Mucosa of rectum (tissue), 2 donors: ENCODE data around the gene POLR3E.

Experiments used
- H3K27ac ChIP-seq, 2 donors: one replicate each; pipeline ENCODE4 v1.7.0; 2013; ENCODE audit warnings: inconsistent platforms in 2 of 2, low read depth in 2 of 2, low read length in 2 of 2
- H3K27me3 ChIP-seq, 2 donors: one replicate each; pipeline ENCODE4 v1.7.0; 2013; ENCODE audit warnings: low read length in 2 of 2; ENCODE audit not compliant: control insufficient read depth in 2 of 2, insufficient read depth in 2 of 2
- H3K36me3 ChIP-seq, 2 donors: one replicate each; pipeline ENCODE4 v1.7.0; 2013; ENCODE audit warnings: low read length in 2 of 2; ENCODE audit not compliant: control insufficient read depth in 2 of 2, insufficient read depth in 2 of 2
- H3K4me1 ChIP-seq, 2 donors: one replicate each; pipeline ENCODE4 v1.7.0; 2013; ENCODE audit warnings: low read length in 2 of 2, mild to moderate bottlenecking in 1 of 2; ENCODE audit not compliant: control insufficient read depth in 2 of 2, insufficient read depth in 2 of 2
- H3K4me3 ChIP-seq, 2 donors: one replicate each; pipeline ENCODE4 v1.7.0; 2013; ENCODE audit warnings: low read length in 2 of 2
- H3K9ac ChIP-seq, 2 donors: one replicate each; pipeline ENCODE4 v1.7.0; 2013; ENCODE audit warnings: low read length in 2 of 2, low read depth in 1 of 2, mild to moderate bottlenecking in 1 of 2
- H3K9me3 ChIP-seq, 2 donors: one replicate each; pipeline ENCODE4 v1.7.0; 2013; ENCODE audit warnings: low read length in 2 of 2; ENCODE audit not compliant: control insufficient read depth in 2 of 2
- donor health status: healthy.
- donor health status: Normal muscosa, but diverticular disease.

The POLR3E gene

GRCh38 chr16:22266546-22266945, 30.7 kb upstream of the POLR3E start:
- Histone ChIP-seq H3K36me3 (peaks cover 40 to 52% of the 10 kb centered on the region in 2 donors), H3K4me3 (no peak overlapping the region), H3K27me3 (no peaks in the 10 kb centered on the region), H3K9me3 (no peaks in the 10 kb centered on the region), H3K9ac (no peak overlapping the region), H3K27ac (no peak overlapping the region), H3K4me1 (no peaks in the 10 kb centered on the region)

- H3K27ac ChIP-seq = no peak overlapping the region
- peaks cover 40 to 53% of the 10 kb centered on the region in 2 donors for H3K36me3 ChIP-seq
- no peak overlapping the region for H3K4me3 ChIP-seq
- no peaks in the 10 kb centered on the region for H3K27me3 ChIP-seq
- no peak overlapping the region for H3K9ac ChIP-seq
- no peaks in the 10 kb centered on the region for H3K4me1 ChIP-seq
- no peaks in the 10 kb centered on the region for H3K9me3 ChIP-seq
These were observed 29.4 kb upstream of the POLR3E start for GRCh38 chr16:22267764-22268163.

- no peak overlapping the region for H3K4me3 ChIP-seq
- peaks cover 45 to 56% of the 10 kb centered on the region in 2 donors for H3K36me3 ChIP-seq
- no peaks in the 10 kb centered on the region for H3K4me1 ChIP-seq
- no peaks in the 10 kb centered on the region for H3K27me3 ChIP-seq
- H3K27ac ChIP-seq = no peak overlapping the region
- no peak overlapping the region for H3K9ac ChIP-seq
- no peaks in the 10 kb centered on the region for H3K9me3 ChIP-seq
These were observed 26.7 kb upstream of the POLR3E start for GRCh38 chr16:22270525-22270924.

GRCh38 chr16:22272870-22273650, 24.1 kb upstream of the POLR3E start:
- no peaks in the 10 kb centered on the region for H3K9me3 ChIP-seq
- no peak overlapping the region for H3K4me3 ChIP-seq
- H3K9ac ChIP-seq = no peak overlapping the region
- H3K4me1 ChIP-seq = no peaks in the 10 kb centered on the region
- H3K36me3 ChIP-seq = peaks cover 37 to 38% of the 10 kb centered on the region in 2 donors
- H3K27ac ChIP-seq = no peak overlapping the region
- H3K27me3 ChIP-seq = no peaks in the 10 kb centered on the region

GRCh38 chr16:22274916-22275315, 22.3 kb upstream of the POLR3E start:
- Histone ChIP-seq H3K36me3 (peaks cover 43 to 45% of the 10 kb centered on the region in 2 donors), H3K9me3 (no peaks in the 10 kb centered on the region), H3K27ac (no peak overlapping the region), H3K27me3 (no peaks in the 10 kb centered on the region), H3K9ac (no peak overlapping the region), H3K4me3 (no peak overlapping the region), H3K4me1 (no peaks in the 10 kb centered on the region)

GRCh38 chr16:22278441-22279230, 18.6 kb upstream of the POLR3E start:
- Histone ChIP-seq H3K4me1 (no peaks in the 10 kb centered on the region), H3K4me3 (no peak overlapping the region), H3K9ac (no peak overlapping the region), H3K36me3 (peaks cover 44 to 47% of the 10 kb centered on the region in 2 donors), H3K9me3 (no peaks in the 10 kb centered on the region), H3K27ac (peak overlapping the region in 1 of 2 donors; percentile 37), H3K27me3 (no peaks in the 10 kb centered on the region)

- no peaks in the 10 kb centered on the region for H3K4me1 ChIP-seq
- peaks cover 41 to 48% of the 10 kb centered on the region in 2 donors for H3K36me3 ChIP-seq
- no peak overlapping the region for H3K27ac ChIP-seq
- H3K4me3 ChIP-seq = no peak overlapping the region
- H3K9ac ChIP-seq = no peak overlapping the region
- no peaks in the 10 kb centered on the region for H3K9me3 ChIP-seq
- H3K27me3 ChIP-seq = no peaks in the 10 kb centered on the region
These were observed 14.8 kb upstream of the POLR3E start for GRCh38 chr16:22282254-22282892.

- no peak overlapping the region for H3K9ac ChIP-seq
- no peaks in the 10 kb centered on the region for H3K4me1 ChIP-seq
- no peaks in the 10 kb centered on the region for H3K9me3 ChIP-seq
- no peak overlapping the region for H3K4me3 ChIP-seq
- H3K27me3 ChIP-seq = no peaks in the 10 kb centered on the region
- H3K36me3 ChIP-seq = peaks cover 32 to 39% of the 10 kb centered on the region in 2 donors
- no peak overlapping the region for H3K27ac ChIP-seq
These were observed 12.6 kb upstream of the POLR3E start for GRCh38 chr16:22284637-22285036.

GRCh38 chr16:22285080-22285479, 12.1 kb upstream of the POLR3E start:
- no peak overlapping the region for H3K4me3 ChIP-seq
- no peaks in the 10 kb centered on the region for H3K9me3 ChIP-seq
- H3K27ac ChIP-seq = no peak overlapping the region
- H3K9ac ChIP-seq = no peak overlapping the region
- no peaks in the 10 kb centered on the region for H3K27me3 ChIP-seq
- peaks cover 28 to 35% of the 10 kb centered on the region in 2 donors for H3K36me3 ChIP-seq
- no peaks in the 10 kb centered on the region for H3K4me1 ChIP-seq

GRCh38 chr16:22291020-22291419, 6.2 kb upstream of the POLR3E start:
- Histone ChIP-seq H3K4me3 (no peak overlapping the region), H3K27ac (no peak overlapping the region), H3K4me1 (no peaks in the 10 kb centered on the region), H3K9me3 (no peaks in the 10 kb centered on the region), H3K27me3 (no peaks in the 10 kb centered on the region), H3K36me3 (peaks cover 0 to under 1% of the 10 kb centered on the region in 2 donors), H3K9ac (no peak overlapping the region)
